GM18520 (cell line): ENCODE measurements around the gene MEGF8.

Experiments used
- ATAC-seq: cut with Tn5 transposase; IDR thresholded peaks from one replicate; pipeline ENCODE4 v1.9.1; 2021; ENCODE audit not compliant: unreplicated experiment

The MEGF8 gene

GRCh38 chr19:42353341-42354015 lies 28.0 kb downstream of the MEGF8 start:
- no peak for ATAC-seq

GRCh38 chr19:42355896-42356295 lies 30.5 kb downstream of the MEGF8 start:
- no peak for ATAC-seq

GRCh38 chr19:42356686-42357085 lies 31.3 kb downstream of the MEGF8 start:
- no peak for ATAC-seq

GRCh38 chr19:42357290-42357689 lies 31.9 kb downstream of the MEGF8 start:
- ATAC-seq: no peak

GRCh38 chr19:42360787-42361544 lies 35.5 kb downstream of the MEGF8 start:
- no peak for ATAC-seq

- no peak for ATAC-seq
Observed at GRCh38 chr19:42361545-42361910, 36.1 kb downstream of the MEGF8 start.

- ATAC-seq: no peak
Observed at GRCh38 chr19:42362342-42362741, 36.9 kb downstream of the MEGF8 start.

GRCh38 chr19:42362891-42363440 lies 37.5 kb downstream of the MEGF8 start:
- ATAC-seq: no peak

GRCh38 chr19:42363614-42364346 lies 38.3 kb downstream of the MEGF8 start:
- no peak for ATAC-seq

- no peak for ATAC-seq
Observed at GRCh38 chr19:42366673-42367072, 41.2 kb downstream of the MEGF8 start.

- ATAC-seq: no peak
Observed at GRCh38 chr19:42367929-42368328, 42.5 kb downstream of the MEGF8 start.

- ATAC-seq: no peak
Observed at GRCh38 chr19:42368360-42368759, 42.9 kb downstream of the MEGF8 start.

GRCh38 chr19:42368765-42369164 lies 43.3 kb downstream of the MEGF8 start:
- no peak for ATAC-seq

- no peak for ATAC-seq
Observed at GRCh38 chr19:42369433-42370067, 44.1 kb downstream of the MEGF8 start.

GRCh38 chr19:42370068-42370520 lies 44.7 kb downstream of the MEGF8 start:
- no peak for ATAC-seq

- no peak for ATAC-seq
Observed at GRCh38 chr19:42370626-42371175, 45.3 kb downstream of the MEGF8 start.

GRCh38 chr19:42374826-42375376 lies 49.5 kb downstream of the MEGF8 start:
- no peak for ATAC-seq

- ATAC-seq: no peak
Observed at GRCh38 chr19:42375415-42376176, 50.2 kb downstream of the MEGF8 start.

GRCh38 chr19:42376177-42376555 lies 50.7 kb downstream of the MEGF8 start:
- ATAC-seq: no peak
